Activated CD8-positive, alpha-beta memory T cell treated with anti-CD3 and anti-CD28 coated beads, Interleukin-2, amount 10 ng/mL, durations not matched to agents 7 days and 5 days (primary cell): ENCODE measurements around the gene SPDYE16. TPM values are rescaled to one million over a fixed set of nuclear protein-coding genes. Genes with fewer than 3 reads are reported as not detected.
"Not testable (repeated sequence)": the region's sequence is repeated elsewhere in the genome, so short reads cannot be mapped to it uniquely, and the experiment has no call there.

Experiments used
- ATAC-seq: fragments of 150-1000 bp; cut with Tn5 transposase; one replicate; pipeline ENCODE4 v1.10.0; 2021; ENCODE audit warnings: moderate library complexity
- CTCF ChIA-PET: fragments of 350-600 bp; sonication (Branson Sonifier 250); formaldehyde crosslinking; loops from one replicate; lab custom pipeline; 2021; ENCODE audit warnings: antibody characterized with exemption; lab: Charles Lee
- DNase-seq: peaks from one replicate; pipeline ENCODE4 v3.0.0-alpha.2; 2020
- H3K27ac Mint-ChIP-seq: one replicate; pipeline ENCODE4 v1.8.0; 2021; ENCODE audit warnings: mild to moderate bottlenecking, mixed read lengths
- H3K27me3 Mint-ChIP-seq: one replicate; pipeline ENCODE4 v1.8.0; 2021; ENCODE audit warnings: mixed read lengths
- H3K36me3 Mint-ChIP-seq: one replicate; pipeline ENCODE4 v1.8.0; 2021; ENCODE audit warnings: mild to moderate bottlenecking, mixed read lengths
- H3K4me1 Mint-ChIP-seq: one replicate; pipeline ENCODE4 v1.8.0; 2021; ENCODE audit warnings: mixed read lengths
- H3K4me3 Mint-ChIP-seq: one replicate; pipeline ENCODE4 v1.8.0; 2021; ENCODE audit warnings: mild to moderate bottlenecking, moderate library complexity, mixed read lengths
- H3K9me3 Mint-ChIP-seq: one replicate; pipeline ENCODE4 v1.8.0; 2022; ENCODE audit warnings: low read depth, mixed read lengths
- total RNA-seq, 2 experiments: library from RNA; stranded (reverse); gene quantifications; one replicate each; pipeline ENCODE4 v1.2.3, GENCODE V29; 2021

The SPDYE16 gene
- total RNA-seq, 2 experiments from 2014 or later: 0.52 TPM; not detected in 1

DNA sequence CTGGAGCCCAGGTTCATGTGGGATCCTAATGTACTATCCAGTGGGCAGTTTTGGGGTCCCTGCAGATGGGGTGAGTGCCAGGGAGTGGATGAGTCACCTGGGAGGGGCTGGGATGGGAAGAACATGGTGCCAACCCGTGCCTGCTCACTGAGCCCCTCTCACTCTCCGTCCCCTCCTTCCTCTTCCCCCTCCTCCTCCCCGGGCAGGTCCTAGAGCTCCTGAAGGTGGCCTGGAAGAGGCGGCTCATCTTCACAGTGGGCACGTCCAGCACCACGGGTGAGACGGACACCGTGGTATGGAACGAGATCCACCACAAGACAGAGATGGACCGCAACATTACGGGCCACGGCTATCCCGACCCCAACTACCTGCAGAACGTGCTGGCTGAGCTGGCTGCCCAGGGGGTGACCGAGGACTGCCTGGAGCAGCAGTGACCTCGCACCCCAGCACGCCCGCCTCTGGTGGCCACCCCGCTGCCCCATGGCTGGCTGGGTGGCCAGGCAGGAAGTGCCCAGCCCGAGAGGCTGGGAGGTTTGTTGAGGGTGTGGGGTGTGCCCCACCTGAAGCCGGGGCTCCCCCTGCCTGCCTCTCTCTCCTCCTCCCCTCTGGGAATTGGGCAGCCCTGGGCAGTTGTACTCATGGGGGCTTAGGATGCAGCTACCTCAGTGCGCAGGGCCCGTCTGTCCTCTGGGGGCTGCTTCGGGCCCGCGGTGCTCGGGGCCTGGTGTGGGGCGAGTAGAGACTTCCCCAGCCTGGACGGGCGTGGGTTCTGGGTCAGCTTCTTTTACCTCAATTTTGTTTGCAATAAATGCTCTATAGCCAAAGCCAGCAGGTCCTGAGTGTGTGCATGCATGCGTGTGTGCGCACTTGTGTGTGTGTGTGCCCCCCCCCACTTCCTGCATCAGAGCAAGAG, 37.7 kb downstream of the SPDYE16 start:
- no peaks in the 10 kb centered on the region for H3K27me3 Mint-ChIP-seq
- DNase-seq (no peak), ATAC-seq (no peak)
- H3K9me3 Mint-ChIP-seq: no peaks in the 10 kb centered on the region
- H3K4me3 Mint-ChIP-seq: no peak overlapping the region
- H3K4me1 Mint-ChIP-seq: peaks cover 4% of the 10 kb centered on the region
- CTCF ChIA-PET: no interaction called here
- H3K27ac Mint-ChIP-seq: no peak overlapping the region
- H3K36me3 Mint-ChIP-seq: no peaks in the 10 kb centered on the region

DNA sequence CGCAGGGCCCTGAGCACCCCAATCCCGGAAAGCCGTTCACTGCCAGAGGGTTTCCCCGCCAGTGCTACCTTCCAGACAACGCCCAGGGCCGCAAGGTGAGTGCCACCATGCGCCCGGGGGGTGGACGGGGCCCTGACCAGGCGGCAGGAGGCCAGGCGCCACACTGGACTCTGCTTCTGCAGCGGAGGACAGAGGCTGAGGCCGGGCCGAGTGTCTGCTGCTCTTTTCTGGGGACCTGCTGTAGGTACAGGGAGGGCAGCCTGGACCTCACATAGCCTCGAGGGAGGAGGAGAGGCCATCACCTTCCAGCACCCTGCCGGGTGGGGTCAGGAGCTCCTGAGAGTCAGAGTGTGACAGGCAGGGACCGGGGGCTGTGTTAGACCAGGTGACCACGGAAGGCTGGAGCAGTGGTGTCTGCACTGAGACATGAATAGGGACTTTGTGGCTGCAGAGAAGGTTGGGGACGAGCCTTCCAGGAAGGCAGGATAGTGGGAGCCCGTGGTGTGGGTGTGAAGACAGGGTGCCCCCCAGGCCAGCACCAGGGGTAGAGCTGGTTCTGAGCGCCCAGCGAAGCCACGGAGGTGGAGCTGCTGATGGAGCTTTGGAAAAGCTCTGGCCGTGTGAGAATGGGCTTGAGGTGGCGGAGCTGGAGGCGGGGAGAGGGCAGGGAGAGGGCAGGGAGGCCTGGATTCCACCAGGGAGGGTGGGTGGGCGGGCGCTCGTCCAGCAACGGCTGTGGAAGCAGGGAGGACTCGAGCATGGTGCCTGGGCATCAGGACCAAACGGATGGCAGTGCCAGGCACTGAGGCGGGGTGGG, 38.5 kb downstream of the SPDYE16 start:
- H3K27me3 Mint-ChIP-seq, ATAC-seq, H3K9me3 Mint-ChIP-seq, CTCF ChIA-PET, H3K36me3 Mint-ChIP-seq, H3K27ac Mint-ChIP-seq, H3K4me1 Mint-ChIP-seq, H3K4me3 Mint-ChIP-seq, DNase-seq: not testable (repeated sequence)

DNA sequence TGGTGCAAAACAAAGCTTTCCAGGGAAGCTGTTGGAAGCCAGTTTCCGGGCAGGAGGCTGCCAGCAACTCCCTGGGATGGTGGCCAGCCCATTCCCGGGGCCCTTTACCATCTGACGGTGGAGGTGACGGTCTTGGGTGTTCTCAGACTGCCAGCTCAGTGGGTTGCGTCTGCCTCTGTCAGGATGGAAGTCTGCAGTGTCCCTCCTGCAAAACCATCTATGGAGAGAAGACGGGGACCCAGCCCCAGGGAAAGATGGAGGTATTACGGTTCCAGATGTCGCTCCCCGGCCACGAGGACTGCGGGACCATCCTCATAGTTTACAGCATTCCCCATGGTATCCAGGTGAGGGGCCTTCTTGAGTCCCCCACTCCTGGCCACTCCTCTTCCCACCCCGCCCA, 39.9 kb downstream of the SPDYE16 start:
- ATAC-seq, DNase-seq, H3K4me3 Mint-ChIP-seq, H3K9me3 Mint-ChIP-seq, H3K36me3 Mint-ChIP-seq, H3K4me1 Mint-ChIP-seq, CTCF ChIA-PET, H3K27me3 Mint-ChIP-seq, H3K27ac Mint-ChIP-seq: not testable (repeated sequence)

DNA sequence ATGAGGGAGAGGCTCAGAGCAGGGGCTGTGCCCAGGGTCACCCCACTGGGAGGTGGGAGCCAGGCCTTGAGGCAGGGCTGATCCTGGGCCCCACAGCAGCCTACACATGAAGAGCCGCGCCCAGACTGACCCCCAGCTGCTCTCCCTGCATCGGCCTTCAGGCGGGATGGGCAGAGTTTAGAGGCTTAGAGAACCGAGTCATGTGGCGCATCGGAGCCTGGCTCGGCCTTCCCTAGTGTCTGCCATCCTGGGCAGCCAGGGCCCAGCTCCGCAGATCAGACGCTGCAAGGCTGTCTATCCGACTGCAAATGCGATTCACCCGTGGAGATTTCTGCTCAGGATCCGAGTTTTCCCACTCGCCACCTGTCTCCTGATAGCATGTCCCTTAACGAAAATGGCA, 40.3 kb downstream of the SPDYE16 start:
- H3K4me3 Mint-ChIP-seq, CTCF ChIA-PET, H3K36me3 Mint-ChIP-seq, H3K27ac Mint-ChIP-seq, H3K27me3 Mint-ChIP-seq, ATAC-seq, DNase-seq, H3K4me1 Mint-ChIP-seq, H3K9me3 Mint-ChIP-seq: not testable (repeated sequence)

DNA sequence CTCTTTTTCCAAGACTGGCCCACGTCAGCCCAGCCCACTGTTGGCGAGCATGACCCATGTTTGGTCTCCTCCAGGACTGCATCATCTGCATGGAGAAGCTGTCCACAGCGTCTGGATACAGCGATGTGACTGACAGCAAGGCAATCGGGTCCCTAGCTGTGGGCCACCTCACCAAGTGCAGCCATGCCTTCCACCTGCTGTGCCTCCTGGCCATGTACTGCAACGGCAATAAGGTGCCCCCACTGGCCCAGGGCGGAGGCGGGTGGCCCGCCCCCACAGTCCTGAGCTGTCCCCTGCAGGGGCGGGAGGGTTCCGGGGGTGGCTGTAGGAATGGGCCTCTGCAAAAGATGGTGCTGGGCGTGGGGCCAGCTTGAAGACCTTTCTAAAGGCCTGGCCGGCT, 40.9 kb downstream of the SPDYE16 start:
- H3K27ac Mint-ChIP-seq, H3K36me3 Mint-ChIP-seq, H3K4me3 Mint-ChIP-seq, H3K27me3 Mint-ChIP-seq, H3K4me1 Mint-ChIP-seq, ATAC-seq, H3K9me3 Mint-ChIP-seq, CTCF ChIA-PET, DNase-seq: not testable (repeated sequence)

DNA sequence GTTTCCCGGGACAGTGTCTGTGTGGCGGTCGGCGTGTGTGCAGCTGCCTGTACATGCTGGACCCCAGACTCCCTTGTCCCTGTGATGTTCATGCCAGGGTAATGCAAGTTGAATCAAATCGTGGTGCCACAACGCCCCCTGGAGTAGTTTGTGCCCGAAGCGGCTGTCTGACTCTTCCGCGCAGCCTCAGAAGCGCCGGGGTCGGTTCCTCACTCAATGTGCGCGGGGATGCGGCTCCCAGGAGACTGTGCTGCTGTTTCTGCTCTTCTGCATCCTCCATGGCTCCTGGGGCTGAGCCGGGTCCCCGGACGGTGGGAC, 43.2 kb downstream of the SPDYE16 start:
- H3K4me1 Mint-ChIP-seq, H3K4me3 Mint-ChIP-seq, DNase-seq, CTCF ChIA-PET, H3K36me3 Mint-ChIP-seq, H3K9me3 Mint-ChIP-seq, H3K27ac Mint-ChIP-seq, H3K27me3 Mint-ChIP-seq: not testable (repeated sequence)
- peak; percentile 69 for ATAC-seq

DNA sequence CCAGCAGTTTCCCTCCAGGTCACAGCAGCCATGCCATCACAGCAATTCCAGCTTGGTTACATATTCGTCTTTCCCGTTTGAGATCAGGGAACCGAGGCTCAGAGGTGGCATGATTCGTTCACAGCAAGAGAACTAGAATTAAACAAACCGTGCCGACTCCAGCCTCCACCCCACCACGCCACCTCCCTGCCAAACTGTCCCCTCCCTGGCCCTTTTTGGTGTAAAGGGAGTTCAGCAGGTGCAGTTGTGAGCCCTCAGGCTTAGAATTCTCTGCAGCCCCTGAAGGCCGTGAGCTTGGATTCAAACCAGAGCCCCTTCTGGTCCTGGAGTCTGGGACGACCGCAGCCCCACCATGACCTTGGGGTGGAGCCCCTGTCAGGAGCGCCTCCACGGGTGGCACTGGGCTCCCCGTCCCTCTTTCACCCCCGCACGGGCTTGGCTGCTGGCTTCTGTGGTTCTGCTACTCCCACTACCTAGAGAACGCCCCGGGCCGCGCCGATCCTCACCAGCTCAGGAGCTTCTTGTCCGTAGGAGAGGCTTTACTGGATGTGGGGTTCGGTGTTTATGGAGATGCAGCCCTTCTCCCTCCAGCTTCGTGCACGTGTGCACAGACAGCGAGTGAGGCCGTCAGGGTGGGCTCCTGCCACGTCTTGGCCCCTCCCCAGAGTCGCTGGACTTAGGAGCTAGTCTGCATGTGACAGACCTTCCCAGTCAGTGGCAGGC, 43.7 kb downstream of the SPDYE16 start:
- H3K9me3 Mint-ChIP-seq, H3K36me3 Mint-ChIP-seq, CTCF ChIA-PET, H3K27ac Mint-ChIP-seq, DNase-seq, H3K4me3 Mint-ChIP-seq, H3K4me1 Mint-ChIP-seq, H3K27me3 Mint-ChIP-seq: not testable (repeated sequence)
- ATAC-seq: peak; percentile 59

DNA sequence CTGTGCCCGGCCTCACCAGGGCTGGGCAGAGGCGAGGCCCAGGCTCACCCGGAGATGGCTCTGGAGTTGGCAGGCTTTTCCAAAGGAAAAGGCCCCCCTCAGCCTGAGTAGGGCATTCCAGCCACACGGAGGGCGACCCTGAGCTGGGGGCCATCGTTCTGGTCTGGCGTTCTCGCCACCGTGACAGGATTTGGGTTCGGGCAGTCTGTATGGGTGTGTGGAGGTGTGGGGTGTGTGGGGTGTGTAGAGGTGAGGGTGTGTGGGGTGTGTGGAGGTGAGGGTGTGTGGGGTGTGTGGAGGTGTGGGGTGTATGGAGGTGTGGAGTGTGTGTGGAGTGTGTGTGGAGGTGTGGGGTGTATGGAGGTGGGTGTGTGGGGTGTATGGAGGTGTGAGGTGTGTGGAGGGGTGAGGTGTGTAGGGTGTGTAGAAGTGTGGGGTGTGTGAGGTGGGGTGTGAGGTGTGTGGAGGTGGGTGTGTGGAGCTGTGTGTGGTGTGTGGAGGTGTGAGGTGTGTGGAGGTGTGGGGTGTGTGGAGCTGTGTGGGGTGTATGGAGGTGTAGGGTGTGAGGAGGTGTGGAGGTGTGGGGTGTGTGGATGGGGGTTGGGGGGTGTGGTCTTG, 44.4 kb downstream of the SPDYE16 start:
- DNase-seq, H3K9me3 Mint-ChIP-seq, H3K36me3 Mint-ChIP-seq, H3K4me3 Mint-ChIP-seq, H3K4me1 Mint-ChIP-seq, H3K27ac Mint-ChIP-seq, CTCF ChIA-PET, ATAC-seq, H3K27me3 Mint-ChIP-seq: not testable (repeated sequence)

DNA sequence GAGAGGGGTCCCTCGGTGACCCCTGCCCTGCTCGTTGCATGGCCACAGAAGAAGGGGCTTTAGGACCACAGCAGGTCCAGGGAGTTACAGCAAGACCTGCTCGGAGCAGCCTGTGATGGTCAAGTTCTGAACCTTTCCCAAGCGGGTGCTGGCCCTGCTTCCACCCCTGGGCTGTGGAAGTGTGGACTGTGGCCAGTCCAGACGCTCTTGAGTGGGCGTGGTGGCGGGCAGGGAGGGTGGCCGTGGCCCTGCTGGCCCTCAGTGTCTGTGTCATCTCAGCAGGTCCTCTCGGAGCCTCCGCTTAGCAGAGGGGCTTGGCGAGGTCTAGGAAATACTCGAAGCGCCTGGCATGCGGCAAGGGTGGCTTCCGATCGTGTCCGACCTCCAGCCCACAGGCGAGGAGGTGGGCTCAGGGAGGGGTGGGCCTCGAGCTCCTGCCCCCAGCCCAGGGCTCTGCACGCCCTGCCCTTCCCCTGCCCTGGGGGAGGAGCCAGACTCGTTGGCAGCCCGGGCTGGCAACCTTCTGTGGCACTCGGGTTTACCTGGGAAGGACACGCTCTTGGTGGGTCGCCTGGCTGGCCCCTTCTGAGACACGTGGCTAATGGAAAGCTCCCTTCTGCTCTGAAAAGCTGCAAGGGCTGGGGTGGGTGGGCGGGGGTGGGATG, 45.0 kb downstream of the SPDYE16 start:
- H3K9me3 Mint-ChIP-seq, H3K36me3 Mint-ChIP-seq, ATAC-seq, H3K4me3 Mint-ChIP-seq, H3K27me3 Mint-ChIP-seq, H3K27ac Mint-ChIP-seq, CTCF ChIA-PET, DNase-seq, H3K4me1 Mint-ChIP-seq: not testable (repeated sequence)

DNA sequence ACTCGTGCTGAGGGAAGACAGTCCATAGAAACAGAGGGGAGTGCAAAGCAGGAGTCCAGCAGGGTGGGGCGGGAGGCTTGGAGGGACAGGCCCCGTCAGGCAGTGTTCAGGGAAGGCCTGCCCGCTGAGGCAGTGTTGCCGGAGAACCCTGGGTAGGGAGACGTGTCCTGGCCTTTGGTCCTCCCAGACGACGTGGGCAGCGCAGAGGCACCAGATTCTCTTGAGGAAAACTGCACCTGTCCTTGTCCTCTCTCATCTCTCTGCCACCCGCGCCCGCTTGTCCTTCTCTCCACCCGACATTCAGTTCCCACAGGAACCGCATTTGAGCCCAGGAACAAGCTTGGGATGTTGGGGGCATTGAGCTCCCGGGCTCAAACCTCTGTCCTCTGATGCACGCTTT, 47.4 kb downstream of the SPDYE16 start:
- ATAC-seq, H3K4me1 Mint-ChIP-seq, H3K4me3 Mint-ChIP-seq, CTCF ChIA-PET, H3K9me3 Mint-ChIP-seq, H3K27me3 Mint-ChIP-seq, H3K27ac Mint-ChIP-seq, DNase-seq, H3K36me3 Mint-ChIP-seq: not testable (repeated sequence)

DNA sequence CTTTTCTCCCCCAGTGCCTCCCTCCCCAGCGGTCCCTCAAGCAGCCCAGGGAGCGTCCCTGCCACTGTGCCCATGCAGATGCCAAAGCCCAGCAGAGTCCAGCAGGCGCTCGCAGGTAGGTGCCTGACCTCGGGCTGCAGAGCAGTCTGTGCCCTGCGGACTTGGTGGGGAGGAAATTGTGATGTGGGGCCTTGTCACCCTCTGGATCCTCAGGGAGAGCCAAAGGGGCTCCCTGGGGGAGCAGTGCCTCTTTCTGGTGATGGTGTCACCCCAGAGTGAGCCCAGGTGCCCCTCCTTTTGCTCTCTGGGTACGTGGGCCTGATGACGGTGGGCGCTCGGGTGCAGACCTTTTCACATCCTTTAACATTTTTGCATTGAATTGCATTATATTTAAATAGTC, 51.0 kb downstream of the SPDYE16 start:
- not testable (repeated sequence) for H3K36me3 Mint-ChIP-seq

DNA sequence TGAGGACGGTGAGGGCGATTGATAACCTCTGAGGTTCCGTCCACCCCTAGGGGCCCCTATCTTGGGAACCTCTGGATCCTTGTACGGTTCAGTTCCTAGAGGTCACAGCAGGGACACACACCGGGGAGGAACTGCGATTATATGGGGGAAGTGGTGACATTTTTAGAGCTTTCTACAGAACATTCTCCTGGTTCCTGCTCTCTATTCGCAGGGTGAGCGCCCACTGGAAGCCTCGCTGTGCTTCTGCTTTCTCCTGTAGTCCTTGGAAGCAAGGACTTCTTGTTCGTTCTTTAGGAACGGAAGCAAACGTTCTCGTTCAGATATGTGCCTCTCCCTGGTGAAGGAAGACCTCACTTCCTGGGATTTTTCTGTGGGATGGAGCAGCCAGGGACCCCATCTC, 55.1 kb downstream of the SPDYE16 start:
- H3K27me3 Mint-ChIP-seq, CTCF ChIA-PET, H3K4me1 Mint-ChIP-seq: not testable (repeated sequence)

More for the DNA sequence above, 51.0 kb downstream of the SPDYE16 start:
- ATAC-seq, H3K4me1 Mint-ChIP-seq, H3K27me3 Mint-ChIP-seq, CTCF ChIA-PET, H3K27ac Mint-ChIP-seq, DNase-seq, H3K4me3 Mint-ChIP-seq, H3K9me3 Mint-ChIP-seq: not testable (repeated sequence)

DNA sequence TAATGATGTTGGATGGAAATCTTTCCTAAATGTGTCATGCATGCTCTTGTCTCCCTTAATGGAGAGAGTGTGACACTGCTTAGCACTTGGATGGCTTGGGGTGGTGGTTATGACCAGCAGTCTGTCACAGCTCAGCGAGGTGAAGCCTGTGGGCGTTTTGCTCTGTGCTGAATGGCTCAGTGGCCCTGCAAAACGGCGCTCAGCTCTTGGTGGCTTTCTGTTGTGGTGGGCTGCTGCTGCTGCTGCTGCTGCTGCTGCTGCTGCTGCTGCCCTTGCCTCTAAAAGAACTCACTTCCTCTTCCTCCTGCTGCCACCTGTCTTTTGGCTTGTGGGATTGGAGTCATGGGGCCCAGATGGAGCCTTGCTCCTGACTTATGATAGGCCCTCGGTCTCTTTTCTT, 56.5 kb downstream of the SPDYE16 start:
- H3K36me3 Mint-ChIP-seq, H3K9me3 Mint-ChIP-seq, H3K27me3 Mint-ChIP-seq, H3K4me3 Mint-ChIP-seq, CTCF ChIA-PET, H3K4me1 Mint-ChIP-seq: not testable (repeated sequence)
- peak overlapping the region; percentile 78 for H3K27ac Mint-ChIP-seq
- ATAC-seq (peak; percentile 96), DNase-seq (peak; percentile 77)

More for the DNA sequence above, 55.1 kb downstream of the SPDYE16 start:
- not testable (repeated sequence) for H3K36me3 Mint-ChIP-seq, H3K9me3 Mint-ChIP-seq, ATAC-seq, DNase-seq, H3K4me3 Mint-ChIP-seq, H3K27ac Mint-ChIP-seq
